Daoy (cell line): ENCODE data around the gene TXNDC8. TPM values are rescaled to one million over a fixed set of nuclear protein-coding genes. Genes with fewer than 3 reads are reported as not detected.

Experiments
- DNase-seq: peaks from one replicate; pipeline ENCODE4 v3.0.0-alpha.2; 2015; ENCODE audit warnings: low read depth
- total RNA-seq: library from RNA; depleted of rRNA; stranded (reverse); fragments of >200 nt; shearing (Covaris generic); gene quantifications from 2 replicates; pipeline ENCODE4 v1.2.3, GENCODE V29; 2014; rRNA removed

The TXNDC8 gene
- total RNA-seq, 1 experiment from 2014 or later = not detected

GRCh38 chr9:110282018-110282738 lies 55.5 kb downstream of the TXNDC8 start:
- no peak for DNase-seq

GRCh38 chr9:110278080-110278707 lies 59.5 kb downstream of the TXNDC8 start:
- peak; percentile 31 for DNase-seq

- no peak for DNase-seq
Observed at GRCh38 chr9:110276781-110277180, 60.9 kb downstream of the TXNDC8 start.

GRCh38 chr9:110270211-110270995 lies 67.3 kb downstream of the TXNDC8 start:
- no peak for DNase-seq

GRCh38 chr9:110266795-110267194 lies 70.9 kb downstream of the TXNDC8 start:
- DNase-seq = no peak

GRCh38 chr9:110261632-110262031 lies 76.0 kb downstream of the TXNDC8 start:
- DNase-seq = no peak

GRCh38 chr9:110260911-110261310 lies 76.8 kb downstream of the TXNDC8 start:
- DNase-seq = no peak

- DNase-seq = no peak
Observed at GRCh38 chr9:110259566-110259965, 78.1 kb downstream of the TXNDC8 start.

- DNase-seq = no peak
Observed at GRCh38 chr9:110258690-110259091, 79.0 kb downstream of the TXNDC8 start.

- no peak for DNase-seq
Observed at GRCh38 chr9:110257956-110258355, 79.7 kb downstream of the TXNDC8 start.

- peak; percentile 45 for DNase-seq
Observed at GRCh38 chr9:110257097-110257841, 80.4 kb downstream of the TXNDC8 start.

- peak; percentile 97 for DNase-seq
Observed at GRCh38 chr9:110256380-110257096, 81.1 kb downstream of the TXNDC8 start, which contains the start of gene TXN. TSS of gene TXN (minus strand) at chr9:110256507. CDS start at chr9:110256435, 72 bp downstream.

GRCh38 chr9:110255463-110256379 lies 81.9 kb downstream of the TXNDC8 start:
- DNase-seq = peak; percentile 85

- DNase-seq = no peak
Observed at GRCh38 chr9:110255034-110255462, 82.6 kb downstream of the TXNDC8 start.

- no peak for DNase-seq
Observed at GRCh38 chr9:110254500-110254899, 83.2 kb downstream of the TXNDC8 start.

Other genes with a start within 250 kb of the TXNDC8 start
- not detected in 2 replicates for gene C9orf152, start 129.7 kb downstream of the TXNDC8 start, total RNA-seq
- 704 and 743 TPM in 2 replicates for gene TXN, start 81.4 kb downstream of the TXNDC8 start, total RNA-seq
- 0.86 and 1.3 TPM in 2 replicates for gene SVEP1, start 241.9 kb upstream of the TXNDC8 start, total RNA-seq